HG02840 (cell line): ENCODE results near the gene ZMYND8.
"Not testable (repeated sequence)": the region's sequence is repeated elsewhere in the genome, so short reads cannot be mapped to it uniquely, and the experiment has no call there.

ENCODE experiments used
- ATAC-seq: cut with Tn5 transposase; IDR thresholded peaks from one replicate; pipeline ENCODE4 v1.9.1; 2021; ENCODE audit warnings: mild to moderate bottlenecking, moderate library complexity, moderate number of reproducible peaks; ENCODE audit not compliant: unreplicated experiment, low FRiP score

Gene ZMYND8

DNA sequence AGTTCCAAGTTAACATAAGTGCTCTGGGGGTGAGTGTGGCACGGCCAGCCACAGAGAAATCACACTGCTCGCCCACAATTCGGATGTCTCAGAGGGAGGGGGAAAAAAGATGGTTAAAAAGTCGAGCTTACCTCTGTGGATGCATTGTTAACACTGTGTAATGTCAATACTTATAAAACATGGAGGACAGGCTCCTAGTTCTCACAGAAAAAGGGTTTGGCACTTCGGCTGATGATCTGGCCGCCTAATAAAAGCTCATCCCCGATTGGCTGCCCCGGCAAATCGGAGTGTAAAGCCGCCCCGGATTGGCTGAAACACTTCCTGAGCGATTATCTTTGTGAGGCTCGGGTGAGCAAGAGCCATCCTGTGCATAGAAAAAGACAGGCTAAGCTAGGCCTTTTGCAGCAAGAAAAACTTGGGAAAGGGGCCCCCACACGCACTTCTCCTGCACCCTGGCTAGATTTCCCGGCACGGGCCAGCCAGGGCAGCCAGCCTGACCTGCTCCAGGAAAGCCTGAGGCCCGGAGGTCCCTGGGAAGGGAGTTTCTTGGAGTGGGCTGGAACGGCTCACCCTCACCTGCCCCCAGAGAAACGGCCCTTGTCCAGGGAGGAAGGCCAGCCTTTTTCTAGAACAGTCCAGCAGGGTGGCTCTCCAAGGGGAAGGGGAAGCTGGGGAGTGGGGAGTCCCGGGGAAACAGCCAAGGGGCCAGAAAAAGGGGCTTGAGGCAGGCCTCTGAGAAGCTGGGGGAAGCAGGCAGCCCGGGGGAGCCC, at the start of gene ZMYND8:
Gene ZMYND8, minus strand, starts transcription at position 174 of the 770 bp plus-strand sequence. Its CDS starts 29 bp downstream, at position 145.
- peak; percentile 41 for ATAC-seq

DNA sequence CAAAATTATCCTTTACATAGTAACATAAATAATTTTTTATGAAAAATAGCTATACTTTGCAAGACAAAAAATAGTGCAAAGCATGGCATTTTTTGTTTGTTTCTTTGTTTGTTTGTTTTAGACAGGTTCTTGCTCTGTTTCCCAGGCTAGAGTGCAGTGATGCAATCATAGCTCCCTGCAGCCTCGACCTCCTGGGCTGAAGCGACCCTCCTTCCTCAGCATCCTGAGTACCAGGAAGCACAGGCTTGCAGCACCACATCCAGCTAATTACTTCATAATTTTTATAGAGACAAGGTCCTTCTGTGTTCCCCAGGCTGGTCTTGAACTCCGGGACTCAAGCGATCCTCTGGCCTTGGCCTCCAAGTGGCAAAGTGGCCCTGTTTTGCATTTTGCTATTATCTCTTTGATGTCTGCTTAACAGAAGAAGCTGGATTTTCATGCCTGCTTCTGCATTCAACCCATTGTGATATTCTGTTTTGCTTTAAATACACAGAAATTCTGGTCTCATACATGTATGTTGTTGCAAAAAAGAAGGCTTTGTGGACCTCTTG, 49.4 kb upstream of the ZMYND8 start:
- no peak for ATAC-seq

DNA sequence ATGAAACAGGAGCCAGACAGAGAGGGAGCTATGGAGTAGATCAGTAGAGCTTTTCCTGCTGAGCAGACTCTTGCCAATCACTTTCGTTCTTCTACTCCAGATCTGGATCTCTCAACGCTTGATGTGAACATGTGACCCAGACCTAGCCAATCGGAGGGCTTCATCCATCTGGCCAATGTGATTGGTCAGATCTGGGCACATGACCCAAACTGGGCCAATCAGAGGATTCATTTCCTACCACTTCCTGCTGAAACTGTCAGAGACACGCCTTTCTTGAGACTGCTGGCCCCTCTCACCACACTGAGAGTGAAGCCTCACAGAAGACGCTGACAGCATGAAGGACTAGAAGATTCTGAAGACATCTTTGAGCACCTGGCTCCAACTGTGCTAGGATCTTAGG, 44.2 kb upstream of the ZMYND8 start:
- ATAC-seq: no peak

DNA sequence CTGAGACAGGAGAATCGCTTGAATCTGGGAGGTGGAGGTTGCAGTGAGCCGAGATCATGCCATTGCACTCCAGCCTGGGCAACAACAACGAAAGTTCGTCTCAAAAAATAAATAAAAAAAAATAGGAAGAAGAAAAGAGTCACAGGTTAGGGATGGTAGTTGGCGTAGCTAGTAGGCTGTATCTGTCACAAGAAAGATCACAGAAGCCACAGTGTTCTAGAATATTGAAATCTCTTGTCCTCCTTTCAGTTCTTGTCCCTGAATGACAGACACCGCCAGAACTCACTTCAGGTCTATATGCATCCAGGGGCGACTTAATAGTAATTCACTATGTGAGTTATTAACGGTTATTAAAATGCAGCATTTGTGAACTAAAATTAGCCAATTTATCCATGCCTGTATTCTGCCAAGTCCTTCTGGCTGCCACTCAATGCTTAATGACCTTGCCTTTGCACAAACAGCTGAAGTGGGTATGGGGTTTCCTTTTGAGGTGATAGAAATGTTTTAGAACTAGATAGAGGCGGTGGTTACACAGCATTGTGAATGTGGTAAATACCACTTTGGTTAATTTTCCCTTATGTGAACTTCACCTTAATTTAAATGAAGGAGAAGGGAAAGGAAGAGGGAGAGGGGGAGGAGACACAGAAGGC, 41.3 kb upstream of the ZMYND8 start:
- ATAC-seq: no peak

DNA sequence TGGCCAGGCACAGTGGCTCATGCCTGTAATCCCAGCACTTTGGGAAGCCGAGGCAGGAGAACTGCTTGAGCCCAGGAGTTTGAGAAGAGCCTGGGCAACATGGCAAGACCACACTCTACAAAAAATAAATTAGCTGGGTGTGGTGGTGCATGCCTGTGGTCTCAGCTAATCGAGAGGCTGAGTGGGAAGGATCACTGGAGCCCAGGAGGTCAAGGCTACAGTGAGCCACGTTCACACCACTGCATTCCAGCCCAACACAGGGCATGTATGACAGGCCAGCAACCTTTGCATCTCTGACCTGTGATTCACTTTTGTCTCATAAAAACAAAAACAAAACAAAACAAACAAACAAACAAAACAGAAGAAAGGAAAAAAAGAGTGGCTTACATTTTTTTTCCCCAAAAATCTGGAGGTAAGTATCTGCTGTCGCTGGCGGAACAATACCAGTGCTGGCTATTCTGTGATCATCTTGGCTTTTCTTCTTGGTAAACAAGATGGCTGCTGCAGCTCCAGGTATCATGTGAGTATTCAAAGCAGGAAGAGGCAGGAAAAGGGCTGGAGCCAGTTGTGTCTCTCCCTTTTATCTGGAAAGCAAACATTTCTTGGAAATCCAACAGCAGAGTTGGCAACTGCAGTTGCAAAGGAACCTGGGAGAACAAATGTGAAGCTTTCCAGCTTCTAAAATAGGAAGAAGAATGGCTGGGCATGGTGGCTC, 40.4 kb upstream of the ZMYND8 start:
- no peak for ATAC-seq

DNA sequence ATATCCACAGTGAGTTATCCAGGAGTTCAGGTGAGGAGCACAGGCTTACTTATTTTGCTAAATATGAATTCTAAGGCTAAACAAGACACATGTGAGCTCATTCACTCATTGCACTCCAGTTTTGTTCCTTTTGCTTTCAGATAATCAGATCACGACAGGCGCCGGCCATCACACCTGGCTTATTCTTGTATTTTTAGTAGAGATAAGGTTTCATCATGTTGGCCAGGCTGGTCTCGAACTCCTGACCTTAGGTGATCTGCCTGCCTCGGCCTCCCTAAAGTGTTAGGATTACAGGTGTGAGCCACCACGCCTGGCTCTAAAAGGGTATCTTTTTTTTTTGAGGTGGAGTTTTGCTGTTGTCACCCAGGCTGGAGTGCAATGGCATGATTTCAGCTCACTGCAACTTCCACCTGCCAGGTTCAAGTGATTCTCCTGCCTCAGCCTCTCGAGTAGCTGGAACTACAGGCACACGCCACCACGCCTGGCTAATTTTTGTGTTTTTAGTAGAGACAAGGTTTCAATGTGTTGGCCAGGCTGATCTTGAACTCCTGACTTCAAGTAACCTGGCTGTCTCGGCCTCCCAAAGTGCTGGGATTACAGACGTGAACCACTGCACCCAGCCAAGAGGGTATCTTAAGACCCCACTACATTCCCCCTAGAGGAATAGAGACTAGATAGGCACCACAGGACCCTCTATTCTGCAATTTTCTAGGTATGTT, 37.5 kb upstream of the ZMYND8 start:
- not testable (repeated sequence) for ATAC-seq

DNA sequence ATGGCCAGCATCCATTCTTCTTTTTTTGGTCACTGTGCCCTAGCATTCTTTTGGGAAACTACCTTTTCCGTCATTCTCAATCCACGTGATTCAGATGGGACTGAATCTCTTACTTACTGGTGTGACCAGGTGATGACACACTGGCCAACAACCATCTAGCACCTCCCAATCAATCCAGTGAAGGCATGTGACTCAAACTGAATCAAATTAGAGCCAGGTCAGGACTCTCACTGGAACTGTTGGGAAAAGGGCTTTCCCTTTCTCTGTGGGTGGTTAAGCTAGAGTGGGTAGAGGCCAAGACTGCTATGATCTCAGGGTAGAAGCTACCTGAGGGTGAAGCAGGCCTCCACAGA, 36.2 kb upstream of the ZMYND8 start:
- ATAC-seq: no peak

DNA sequence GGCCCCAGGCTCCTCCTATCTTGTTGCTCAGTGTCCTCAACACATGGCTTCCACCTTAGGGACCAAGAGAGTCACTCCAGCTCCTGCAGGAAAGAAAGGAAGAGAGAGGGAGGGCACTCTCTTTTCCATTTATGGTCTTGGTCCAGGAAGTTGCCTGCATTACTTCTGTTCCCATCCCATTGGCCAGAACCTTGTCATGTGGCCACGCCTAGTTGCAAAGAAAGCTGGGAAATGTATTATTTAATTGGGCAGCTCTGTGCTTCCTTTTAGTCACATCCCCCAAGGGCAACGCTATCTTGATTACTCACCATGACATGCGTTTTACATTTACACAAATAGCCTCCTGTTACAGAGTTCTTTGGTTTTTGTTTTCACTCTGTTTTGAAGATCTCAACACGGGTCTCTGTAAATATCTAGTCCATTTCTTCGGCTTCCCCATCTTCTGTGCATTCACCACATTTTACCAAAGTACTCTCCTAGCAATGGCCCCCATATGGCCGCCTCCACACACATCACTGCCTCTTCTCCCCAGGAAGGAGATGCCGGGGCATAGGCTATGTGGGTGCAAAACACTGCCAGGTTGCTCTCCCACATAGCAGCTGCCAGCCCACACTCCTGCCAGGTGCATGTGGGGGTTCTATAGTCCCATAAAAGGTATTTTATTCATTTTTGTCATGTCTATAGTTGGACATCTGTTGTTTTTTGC, 35.7 kb upstream of the ZMYND8 start:
- no peak for ATAC-seq

DNA sequence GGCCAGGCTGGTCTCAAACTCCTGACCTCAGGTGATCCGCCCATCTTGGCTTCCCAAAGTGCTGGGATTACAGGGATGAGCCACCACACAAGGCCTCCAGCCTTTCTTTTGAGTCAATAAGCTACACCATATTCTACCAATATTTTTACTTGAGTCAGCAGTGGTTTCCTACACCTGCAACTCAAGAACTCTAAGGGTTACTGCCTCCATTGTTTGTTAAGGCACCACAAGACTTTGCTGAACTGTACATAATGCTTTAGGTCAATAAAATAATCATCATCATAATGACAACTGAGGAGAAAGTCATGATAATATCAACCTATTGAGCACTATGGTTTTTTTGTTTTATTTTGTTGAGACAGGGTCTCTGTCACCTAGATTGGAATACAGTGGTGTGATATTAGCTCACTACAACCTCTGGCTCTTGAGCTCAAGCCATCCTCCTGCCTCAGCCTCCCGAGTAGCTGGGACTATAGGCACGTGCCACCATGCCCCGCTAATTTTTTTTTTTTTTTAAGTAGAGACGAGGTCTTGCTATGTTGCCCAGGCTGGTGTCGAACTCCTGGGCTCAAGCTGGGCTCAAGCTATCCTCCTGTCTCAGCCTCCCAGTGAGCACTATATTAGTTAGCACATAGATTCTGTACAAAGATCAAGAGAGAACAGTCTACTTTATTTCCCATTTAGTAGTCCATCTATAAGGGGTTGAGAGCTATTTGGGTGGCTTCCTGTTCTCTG, 34.9 kb upstream of the ZMYND8 start:
- ATAC-seq: no peak

DNA sequence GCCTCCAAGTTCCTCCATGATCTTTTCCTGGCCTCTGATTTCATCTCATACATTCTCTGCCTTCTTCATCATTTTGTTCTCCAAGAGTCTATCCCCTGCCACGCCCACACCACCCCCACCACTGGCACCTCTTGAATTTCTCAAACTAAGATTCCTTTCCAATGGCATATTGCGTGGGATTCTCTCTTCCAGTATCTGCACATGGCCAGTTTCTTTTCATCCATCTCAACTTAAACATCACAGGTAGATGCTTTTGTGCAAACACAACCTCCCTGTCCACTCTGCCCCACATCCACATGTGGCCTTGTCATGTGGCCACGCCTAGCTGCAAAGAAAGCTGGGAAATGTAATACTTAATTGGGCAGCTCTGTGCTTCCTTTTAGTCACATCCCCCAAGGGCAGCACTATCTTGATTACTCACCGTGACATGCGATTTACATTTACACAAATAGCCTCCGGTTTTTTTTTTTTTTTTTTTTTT, 33.4 kb upstream of the ZMYND8 start:
- no peak for ATAC-seq

DNA sequence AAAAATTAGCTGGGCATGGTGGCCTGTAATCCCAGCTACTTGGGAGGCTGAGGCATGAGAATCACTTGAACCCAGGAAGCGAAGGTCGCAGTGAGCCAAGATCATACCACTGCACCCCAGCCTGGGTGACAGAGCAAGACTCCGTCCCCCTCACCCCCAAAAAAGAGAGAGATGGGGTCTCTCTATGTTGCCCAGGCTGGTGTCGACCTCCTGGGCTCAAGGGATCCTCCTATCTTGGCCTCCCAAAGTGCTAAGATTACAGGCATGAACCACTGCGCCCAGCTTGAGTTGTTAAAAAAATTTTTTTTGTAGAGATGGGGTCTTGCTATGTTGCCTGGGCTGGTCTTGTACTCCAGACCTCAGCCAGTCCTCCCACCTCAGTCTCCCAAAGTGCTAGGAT, 29.5 kb upstream of the ZMYND8 start:
- not testable (repeated sequence) for ATAC-seq

DNA sequence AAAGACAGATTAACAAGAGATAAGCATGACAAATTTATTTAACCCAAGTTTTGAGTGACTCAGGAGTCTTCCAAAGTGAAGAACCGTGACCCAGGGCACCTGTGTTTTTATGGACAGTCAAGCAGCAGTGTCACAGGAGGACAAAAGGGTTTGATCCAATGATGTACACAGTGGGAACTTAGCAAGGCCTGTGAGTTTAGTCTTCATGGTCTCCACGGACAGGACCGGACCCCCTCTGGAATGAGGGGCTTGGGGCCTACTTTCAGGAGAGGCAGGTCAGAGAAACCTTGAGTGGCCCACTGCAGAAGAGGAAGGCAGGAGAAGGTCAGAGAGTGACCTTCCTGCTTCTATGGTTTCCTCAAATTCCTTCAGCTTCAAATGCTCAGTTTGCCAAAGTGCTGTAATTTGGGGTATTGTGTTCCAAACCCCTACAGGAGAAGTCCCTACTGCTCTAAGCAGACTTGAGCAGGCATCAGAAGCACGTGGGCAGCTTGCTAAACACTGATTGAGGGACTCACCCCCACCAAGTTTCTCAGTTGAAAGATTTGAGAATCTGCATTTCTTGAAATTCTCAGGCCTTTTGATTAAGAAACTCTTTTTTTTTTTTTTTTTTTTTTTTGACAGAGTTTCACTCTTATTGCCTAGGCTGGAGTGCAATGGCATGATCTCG, 26.4 kb upstream of the ZMYND8 start:
- no peak for ATAC-seq

DNA sequence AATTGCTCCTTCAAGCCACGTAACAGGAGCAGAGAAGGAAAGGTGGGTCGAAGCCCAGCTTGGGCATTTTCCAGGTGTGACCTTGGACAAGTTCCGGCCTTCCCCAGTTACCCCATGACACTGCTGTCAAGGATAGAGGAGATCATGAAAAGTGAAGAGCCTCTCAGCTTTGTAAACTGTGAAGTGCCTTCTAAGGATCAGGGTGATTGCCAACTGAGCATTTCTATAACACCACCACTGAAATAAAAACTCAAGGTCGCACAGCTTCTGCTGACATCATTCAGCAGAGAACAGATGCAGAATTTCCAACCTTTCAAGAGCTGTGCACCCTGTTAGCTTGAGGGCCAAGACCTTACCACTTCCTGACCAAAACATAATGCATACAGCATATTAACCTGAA, 24.0 kb upstream of the ZMYND8 start:
- no peak for ATAC-seq

DNA sequence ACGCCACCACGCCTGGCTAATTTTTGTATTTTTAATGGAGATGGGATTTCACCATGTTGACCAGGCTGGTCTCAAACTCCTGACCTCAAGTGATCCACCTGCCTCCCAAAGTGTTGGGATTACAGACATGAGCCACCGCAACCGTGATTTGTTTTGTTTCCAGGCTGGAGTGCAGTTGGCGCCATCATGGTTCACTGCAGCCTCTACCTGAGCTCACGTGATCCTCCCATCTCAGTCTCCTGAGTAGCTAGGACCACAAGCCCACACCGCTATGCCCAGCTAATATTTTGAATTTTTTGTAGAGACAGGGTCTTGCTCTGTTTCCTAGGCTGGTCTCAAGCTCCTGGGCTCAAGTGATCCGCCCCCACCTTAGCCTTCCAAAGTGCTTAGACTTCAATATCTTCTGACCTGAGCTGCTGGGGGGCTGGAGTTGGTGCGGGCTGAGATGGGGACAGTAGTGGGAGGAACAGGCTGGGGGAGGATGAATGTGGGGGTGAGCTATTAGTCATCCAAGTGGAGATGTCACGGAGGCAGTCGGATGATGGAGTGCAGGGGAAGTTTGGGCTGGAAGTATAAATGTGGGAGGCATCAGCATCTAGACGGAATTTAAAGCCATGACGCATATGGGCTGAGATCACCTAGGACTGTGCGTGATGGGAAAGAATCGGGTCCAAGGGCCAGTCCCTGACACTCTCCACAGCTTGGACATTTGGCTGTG, 23.1 kb upstream of the ZMYND8 start:
- no peak for ATAC-seq

DNA sequence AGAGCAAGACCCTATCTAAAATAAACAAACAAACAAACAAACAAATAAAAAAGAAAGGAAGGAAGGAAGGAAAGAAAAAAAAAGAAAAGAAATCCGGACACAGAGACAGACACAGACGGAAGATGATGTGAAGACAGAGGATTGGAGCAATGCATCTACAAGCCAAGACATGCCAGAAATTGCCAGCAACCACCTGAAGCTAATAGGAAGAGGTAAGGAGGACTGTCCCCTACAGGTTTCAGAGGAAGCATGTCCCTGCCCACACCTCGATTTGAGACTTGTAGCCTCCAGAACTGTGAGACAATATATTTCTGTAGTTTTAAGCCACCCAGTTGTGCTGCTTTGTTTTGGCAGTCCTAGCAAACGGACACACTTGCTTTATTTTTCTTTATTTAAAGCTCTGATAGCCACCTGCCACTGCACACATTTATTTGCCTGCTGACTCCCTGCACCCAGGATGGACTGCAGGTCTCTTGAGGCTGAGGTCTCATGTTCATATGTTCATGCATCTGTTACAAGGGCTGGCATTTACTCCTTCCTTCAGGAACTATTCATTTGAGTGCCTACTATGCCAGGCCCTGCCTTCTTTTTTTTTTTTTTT, 20.7 kb upstream of the ZMYND8 start:
- ATAC-seq: no peak

DNA sequence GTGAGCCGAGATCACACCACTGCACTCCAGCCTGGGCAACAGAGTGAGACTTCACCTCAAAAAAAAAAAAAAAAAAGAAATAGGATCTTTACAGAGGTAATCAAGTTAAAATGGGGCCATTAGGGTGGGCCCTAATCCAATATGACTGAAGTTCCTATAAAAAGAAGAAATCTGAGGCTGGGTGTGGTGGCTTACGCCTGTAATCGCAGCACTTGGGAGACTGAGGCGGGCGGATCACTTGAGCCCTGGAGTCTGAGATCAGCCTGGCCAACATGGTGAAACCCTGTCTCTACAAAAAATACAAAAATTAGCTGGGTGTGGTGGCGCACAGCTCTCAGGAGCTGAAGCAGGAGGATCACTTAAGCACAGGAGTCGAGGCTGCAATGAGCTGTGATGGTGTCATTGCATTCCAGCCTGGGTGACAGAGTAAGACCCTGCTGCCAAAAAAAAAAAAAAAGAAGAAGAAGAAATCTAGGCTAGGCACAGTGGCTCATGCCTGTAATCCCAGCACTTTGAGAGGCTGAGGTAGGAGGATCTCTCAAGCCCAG, 19.7 kb upstream of the ZMYND8 start:
- ATAC-seq: not testable (repeated sequence)

DNA sequence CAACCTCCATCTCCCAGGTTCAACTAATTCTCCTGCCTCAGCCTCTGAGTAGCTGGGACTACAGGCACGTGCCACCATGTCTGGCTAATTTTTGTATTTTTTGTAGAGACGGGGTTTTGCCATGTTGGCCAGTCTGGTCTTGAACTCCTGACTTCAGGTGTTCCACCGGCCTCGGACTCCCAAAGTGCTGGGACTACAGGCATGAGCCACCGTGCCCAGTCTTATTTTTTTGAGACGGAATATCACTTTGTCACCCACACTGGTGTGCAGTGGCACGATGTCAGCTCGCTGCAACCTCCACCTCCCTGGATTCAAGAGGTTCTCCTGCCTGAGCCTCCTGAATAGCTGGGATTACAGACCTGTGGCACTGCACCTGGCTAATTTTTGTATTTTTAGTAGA, 17.6 kb upstream of the ZMYND8 start:
- ATAC-seq: not testable (repeated sequence)
